ENCODE measurements around the gene SMG6.

Gene SMG6

DNA sequence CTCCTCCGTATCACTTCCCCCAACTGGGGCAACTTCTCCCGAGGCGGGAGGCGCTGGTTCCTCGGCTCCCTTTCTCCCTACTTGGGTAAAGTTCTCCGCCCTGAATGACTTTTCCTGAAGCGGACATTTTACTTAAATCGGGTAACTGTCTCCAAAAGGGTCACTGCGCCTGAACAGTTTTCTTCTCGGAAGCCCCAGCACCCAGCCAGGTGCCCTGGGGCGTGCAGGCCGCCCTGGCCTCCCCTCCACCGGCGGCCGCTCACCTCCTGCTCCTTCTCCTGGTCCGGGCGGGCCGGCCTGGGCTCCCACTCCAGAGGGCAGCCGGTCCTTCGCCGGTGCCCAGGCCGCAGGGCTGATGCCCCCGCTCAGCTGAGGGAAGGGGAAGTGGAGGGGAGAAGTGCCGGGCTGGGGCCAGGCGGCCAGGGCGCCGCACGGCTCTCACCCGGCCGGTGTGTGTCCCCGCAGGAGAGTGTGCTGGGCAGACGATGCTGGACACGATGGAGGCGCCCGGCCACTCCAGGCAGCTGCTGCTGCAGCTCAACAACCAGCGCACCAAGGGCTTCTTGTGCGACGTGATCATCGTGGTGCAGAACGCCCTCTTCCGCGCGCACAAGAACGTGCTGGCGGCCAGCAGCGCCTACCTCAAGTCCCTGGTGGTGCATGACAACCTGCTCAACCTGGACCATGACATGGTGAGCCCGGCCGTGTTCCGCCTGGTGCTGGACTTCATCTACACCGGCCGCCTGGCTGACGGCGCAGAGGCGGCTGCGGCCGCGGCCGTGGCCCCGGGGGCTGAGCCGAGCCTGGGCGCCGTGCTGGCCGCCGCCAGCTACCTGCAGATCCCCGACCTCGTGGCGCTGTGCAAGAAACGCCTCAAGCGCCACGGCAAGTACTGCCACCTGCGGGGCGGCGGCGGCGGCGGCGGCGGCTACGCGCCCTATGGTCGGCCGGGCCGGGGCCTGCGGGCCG, 247.1 kb downstream of the SMG6 start:
- H3K27me3 ChIP-seq (ENCODE audit: low read depth, low read length) = no peaks in the 10 kb centered on the region
- H3K4me2 ChIP-seq (ENCODE audit: low read length) = peak overlapping the region; percentile 77
- H3K27ac ChIP-seq (ENCODE audit: low read length) = no peak overlapping the region
- no peaks in the 10 kb centered on the region for H3K79me2 ChIP-seq (ENCODE audit: low read length)
- no peak overlapping the region for H2AFZ ChIP-seq (ENCODE audit: low read depth, low read length)
- no peaks in the 10 kb centered on the region for H3K9me3 ChIP-seq (ENCODE audit: insufficient read depth, low read length)
- H3K36me3 ChIP-seq (replicated peaks; ENCODE audit: low read depth, low read length) = no peaks in the 10 kb centered on the region
- peak overlapping the region; percentile 84 for H3K4me3 ChIP-seq (ENCODE audit: low read length)
- no peaks in the 10 kb centered on the region for H4K20me1 ChIP-seq (ENCODE audit: insufficient read depth, low read length)
- H3K4me1 ChIP-seq (ENCODE audit: low read length) = peaks cover 9% of the 10 kb centered on the region; the same call in 1 of the 2 replicates
- TF ChIP-seq EZH2phosphoT487 (IDR thresholded peaks at IDR 0.05; ENCODE audit: low read depth) = no peak
- TF ChIP-seq, protein P1, sequence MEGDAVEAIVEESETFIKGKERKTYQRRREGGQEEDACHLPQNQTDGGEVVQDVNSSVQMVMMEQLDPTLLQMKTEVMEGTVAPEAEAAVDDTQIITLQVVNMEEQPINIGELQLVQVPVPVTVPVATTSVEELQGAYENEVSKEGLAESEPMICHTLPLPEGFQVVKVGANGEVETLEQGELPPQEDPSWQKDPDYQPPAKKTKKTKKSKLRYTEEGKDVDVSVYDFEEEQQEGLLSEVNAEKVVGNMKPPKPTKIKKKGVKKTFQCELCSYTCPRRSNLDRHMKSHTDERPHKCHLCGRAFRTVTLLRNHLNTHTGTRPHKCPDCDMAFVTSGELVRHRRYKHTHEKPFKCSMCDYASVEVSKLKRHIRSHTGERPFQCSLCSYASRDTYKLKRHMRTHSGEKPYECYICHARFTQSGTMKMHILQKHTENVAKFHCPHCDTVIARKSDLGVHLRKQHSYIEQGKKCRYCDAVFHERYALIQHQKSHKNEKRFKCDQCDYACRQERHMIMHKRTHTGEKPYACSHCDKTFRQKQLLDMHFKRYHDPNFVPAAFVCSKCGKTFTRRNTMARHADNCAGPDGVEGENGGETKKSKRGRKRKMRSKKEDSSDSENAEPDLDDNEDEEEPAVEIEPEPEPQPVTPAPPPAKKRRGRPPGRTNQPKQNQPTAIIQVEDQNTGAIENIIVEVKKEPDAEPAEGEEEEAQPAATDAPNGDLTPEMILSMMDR (IDR thresholded peaks at IDR 0.05; ENCODE audit: low read depth, low read length) = no peak
- H3K9ac ChIP-seq (ENCODE audit: low read length) = no peak overlapping the region

DNA sequence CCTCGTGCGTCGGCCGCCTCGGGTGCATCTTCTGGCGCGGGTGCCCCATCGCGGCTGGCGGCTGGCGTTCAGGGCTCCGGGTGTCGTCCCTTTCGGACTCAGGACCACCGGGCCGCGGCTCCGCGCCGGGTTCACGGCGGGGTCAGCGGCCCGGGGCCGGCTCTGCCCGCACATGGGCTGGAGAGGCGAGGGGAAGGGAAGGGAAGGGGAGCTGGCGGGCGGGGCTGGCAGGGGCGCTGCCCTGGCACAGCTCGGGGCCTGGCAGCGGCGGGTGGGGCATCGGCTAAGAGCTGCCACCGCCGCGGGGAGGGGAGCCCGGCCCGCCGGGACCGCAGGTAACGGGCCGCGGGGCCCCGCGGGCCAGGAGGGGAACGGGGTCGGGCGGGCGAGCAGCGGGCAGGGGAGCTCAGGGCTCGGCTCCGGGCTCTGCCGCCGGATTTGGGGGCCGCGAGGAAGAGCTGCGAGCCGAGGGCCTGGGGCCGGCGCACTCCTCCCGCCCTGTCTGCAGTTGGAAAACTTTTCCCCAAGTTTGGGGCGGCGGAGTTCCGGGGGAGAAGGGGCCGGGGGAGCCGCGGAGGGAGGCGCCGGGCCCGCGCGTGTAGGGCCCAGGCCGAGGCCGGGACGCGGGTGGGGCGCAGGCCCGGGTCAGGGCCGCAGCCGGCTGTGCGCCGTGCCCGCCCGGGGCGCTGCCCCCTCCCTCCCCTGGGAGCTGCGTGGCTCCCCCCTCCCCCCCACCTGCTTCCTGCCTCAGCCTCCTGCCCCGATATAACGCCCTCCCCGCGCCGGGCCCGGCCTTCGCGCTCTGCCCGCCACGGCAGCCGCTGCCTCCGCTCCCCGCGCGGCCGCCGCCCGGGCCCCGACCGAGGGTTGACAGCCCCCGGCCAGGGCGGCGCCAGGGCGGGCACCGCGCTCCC, 248.0 kb downstream of the SMG6 start:
- Histone ChIP-seq H3K4me1 (ENCODE audit: low read length) (peaks cover 9% of the 10 kb centered on the region; the same call in 1 of the 2 replicates), H3K9me3 (ENCODE audit: insufficient read depth, low read length) (no peaks in the 10 kb centered on the region), H3K27me3 (ENCODE audit: low read depth, low read length) (no peaks in the 10 kb centered on the region), H3K4me2 (ENCODE audit: low read length) (peak overlapping the region; percentile 77), H3K9ac (ENCODE audit: low read length) (peak overlapping the region; percentile 22; the same call in 1 of the 2 replicates), H3K27ac (ENCODE audit: low read length) (no peak overlapping the region), H3K79me2 (ENCODE audit: low read length) (no peaks in the 10 kb centered on the region), H3K4me3 (ENCODE audit: low read length) (peak overlapping the region; percentile 84), H2AFZ (ENCODE audit: low read depth, low read length) (no peak overlapping the region), H3K36me3 (replicated peaks; ENCODE audit: low read depth, low read length) (no peaks in the 10 kb centered on the region), H4K20me1 (ENCODE audit: insufficient read depth, low read length) (no peaks in the 10 kb centered on the region)
- TF ChIP-seq EZH2phosphoT487 (IDR thresholded peaks at IDR 0.05; ENCODE audit: low read depth) = no peak
- TF ChIP-seq, protein P1 (IDR thresholded peaks at IDR 0.05; ENCODE audit: low read depth, low read length) = no peak

DNA sequence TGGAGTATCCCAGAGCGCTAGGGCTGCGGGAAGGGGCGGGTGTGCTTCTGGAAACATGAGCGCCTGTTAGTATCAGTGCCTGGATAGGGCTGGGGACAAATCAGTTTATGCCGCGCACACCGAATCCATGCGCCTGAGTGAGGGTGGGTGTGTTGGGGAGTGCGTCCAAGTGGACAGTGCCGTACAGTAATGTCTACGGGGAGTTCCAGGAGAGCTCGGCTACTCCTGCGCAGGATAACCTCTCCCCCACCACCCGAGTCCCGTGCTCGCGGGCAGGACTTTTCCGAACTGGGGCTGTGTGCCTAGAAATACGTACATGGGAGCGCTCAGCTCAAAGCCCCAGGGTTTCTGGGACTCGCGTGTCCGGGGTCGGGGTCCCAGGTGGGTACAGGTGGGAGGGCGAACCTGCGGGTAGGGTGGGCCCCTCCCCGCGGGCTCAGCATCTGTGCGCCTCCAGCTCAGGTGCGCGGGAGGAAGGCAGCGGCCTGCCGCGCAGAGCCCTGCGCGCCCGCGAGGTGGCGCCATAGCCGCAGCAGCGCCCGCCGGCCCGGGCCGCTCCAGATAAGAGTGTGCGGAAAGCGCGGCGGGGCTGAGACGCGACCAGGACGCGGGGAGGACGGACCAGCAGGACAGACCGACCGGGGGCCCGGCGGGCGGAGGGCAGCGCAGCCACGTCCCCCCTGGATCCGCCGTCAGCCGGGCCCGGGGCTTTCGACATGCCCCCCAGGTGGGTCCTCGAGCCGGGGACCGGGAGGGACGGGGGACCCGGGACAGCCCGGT, 248.9 kb downstream of the SMG6 start, which contains the start of gene HIC1:
TSS of gene HIC1 (plus strand) at position 592 of the 780 bp plus-strand sequence. CDS start 1,588 bp downstream, outside the sequence.
- Histone ChIP-seq H3K4me2 (ENCODE audit: low read length) (peak within 1 kb of the TSS; percentile 77), H3K36me3 (replicated peaks; ENCODE audit: low read depth, low read length) (no peaks in the 10 kb centered on the region), H3K79me2 (ENCODE audit: low read length) (no peaks in the 10 kb centered on the region), H3K9me3 (ENCODE audit: insufficient read depth, low read length) (no peaks in the 10 kb centered on the region), H3K9ac (ENCODE audit: low read length) (peak within 1 kb of the TSS; percentile 22; the same call in 1 of the 2 replicates), H2AFZ (ENCODE audit: low read depth, low read length) (no peak within 1 kb of the TSS), H4K20me1 (ENCODE audit: insufficient read depth, low read length) (no peaks in the 10 kb centered on the region), H3K27ac (ENCODE audit: low read length) (no peak within 1 kb of the TSS), H3K4me1 (ENCODE audit: low read length) (peaks cover 9% of the 10 kb centered on the region; the same call in 1 of the 2 replicates), H3K4me3 (ENCODE audit: low read length) (peak within 1 kb of the TSS; percentile 84), H3K27me3 (ENCODE audit: low read depth, low read length) (no peaks in the 10 kb centered on the region)
- no peak for TF ChIP-seq EZH2phosphoT487 (IDR thresholded peaks at IDR 0.05; ENCODE audit: low read depth)
- TF ChIP-seq, protein P1 (IDR thresholded peaks at IDR 0.05; ENCODE audit: low read depth, low read length) = peak; percentile 63
